ENCODE measurements around the gene CTNNBL1. TPM values are rescaled to one million over a fixed set of nuclear protein-coding genes. Genes with fewer than 3 reads are reported as not detected.
"Not testable (repeated sequence)": the region's sequence is repeated elsewhere in the genome, so short reads cannot be mapped to it uniquely, and the experiment has no call there.

CTNNBL1 gene
- polyA plus RNA-seq, 2 donors: 30.2 to 39.6 TPM

GRCh38 chr20:37722312-37722711, 28.5 kb downstream of the CTNNBL1 start:
- H3K4me1 ChIP-seq (ENCODE audit: control insufficient read depth in 2 of 2, insufficient read depth in 2 of 2, low read length in 1 of 2); H3K9me3 ChIP-seq (ENCODE audit: control insufficient read depth in 2 of 2, insufficient read depth in 1 of 2, low read depth in 1 of 2, low read length in 1 of 2); H3K36me3 ChIP-seq (ENCODE audit: control insufficient read depth in 2 of 2, insufficient read depth in 2 of 2, low read length in 1 of 2); H3K4me3 ChIP-seq (ENCODE audit: low read depth in 1 of 2, low read length in 2 of 2); H3K27me3 ChIP-seq (ENCODE audit: control insufficient read depth in 1 of 2, insufficient read depth in 2 of 2, low read length in 2 of 2); H3K27ac ChIP-seq (ENCODE audit: low read depth in 2 of 2, low read length in 1 of 2): not testable (repeated sequence)
- 97 to 98% methylated on average over 4 of the region's 4 CpGs for WGBS, 2 donors

GRCh38 chr20:37723668-37724067, 29.8 kb downstream of the CTNNBL1 start:
- no peaks in the 10 kb centered on the region for H3K9me3 ChIP-seq (ENCODE audit: control insufficient read depth in 2 of 2, insufficient read depth in 1 of 2, low read depth in 1 of 2, low read length in 1 of 2)
- H3K4me3 ChIP-seq (ENCODE audit: low read depth in 1 of 2, low read length in 2 of 2): no peak overlapping the region
- no peaks in the 10 kb centered on the region for H3K36me3 ChIP-seq (ENCODE audit: control insufficient read depth in 2 of 2, insufficient read depth in 2 of 2, low read length in 1 of 2)

GRCh38 chr20:37725165-37725564, 31.3 kb downstream of the CTNNBL1 start:
- Histone ChIP-seq H3K4me1 (ENCODE audit: control insufficient read depth in 2 of 2, insufficient read depth in 2 of 2, low read length in 1 of 2) (peaks cover 2 to 3% of the 10 kb centered on the region in 2 donors), H3K9me3 (ENCODE audit: control insufficient read depth in 2 of 2, insufficient read depth in 1 of 2, low read depth in 1 of 2, low read length in 1 of 2) (no peaks in the 10 kb centered on the region), H3K36me3 (ENCODE audit: control insufficient read depth in 2 of 2, insufficient read depth in 2 of 2, low read length in 1 of 2) (no peaks in the 10 kb centered on the region), H3K27ac (ENCODE audit: low read depth in 2 of 2, low read length in 1 of 2) (no peak overlapping the region), H3K27me3 (ENCODE audit: control insufficient read depth in 1 of 2, insufficient read depth in 2 of 2, low read length in 2 of 2) (no peaks in the 10 kb centered on the region), H3K4me3 (ENCODE audit: low read depth in 1 of 2, low read length in 2 of 2) (no peak overlapping the region)
- WGBS, 2 donors: 97% methylated on average over 7 of the region's 7 CpGs

More at GRCh38 chr20:37723668-37724067, 29.8 kb downstream of the CTNNBL1 start:
- peaks cover 2 to 3% of the 10 kb centered on the region in 2 donors for H3K4me1 ChIP-seq (ENCODE audit: control insufficient read depth in 2 of 2, insufficient read depth in 2 of 2, low read length in 1 of 2)
- H3K27ac ChIP-seq (ENCODE audit: low read depth in 2 of 2, low read length in 1 of 2): no peak overlapping the region
- H3K27me3 ChIP-seq (ENCODE audit: control insufficient read depth in 1 of 2, insufficient read depth in 2 of 2, low read length in 2 of 2): no peaks in the 10 kb centered on the region

GRCh38 chr20:37725855-37726254, 32.0 kb downstream of the CTNNBL1 start:
- H3K27ac ChIP-seq (ENCODE audit: low read depth in 2 of 2, low read length in 1 of 2): no peak overlapping the region
- WGBS, 2 donors: 93 to 94% methylated on average over 5 of the region's 5 CpGs
- peaks cover 2 to 3% of the 10 kb centered on the region in 2 donors for H3K4me1 ChIP-seq (ENCODE audit: control insufficient read depth in 2 of 2, insufficient read depth in 2 of 2, low read length in 1 of 2)

GRCh38 chr20:37726321-37726720, 32.5 kb downstream of the CTNNBL1 start:
- Histone ChIP-seq H3K27me3 (ENCODE audit: control insufficient read depth in 1 of 2, insufficient read depth in 2 of 2, low read length in 2 of 2) (no peaks in the 10 kb centered on the region), H3K36me3 (ENCODE audit: control insufficient read depth in 2 of 2, insufficient read depth in 2 of 2, low read length in 1 of 2) (no peaks in the 10 kb centered on the region), H3K27ac (ENCODE audit: low read depth in 2 of 2, low read length in 1 of 2) (no peak overlapping the region), H3K9me3 (ENCODE audit: control insufficient read depth in 2 of 2, insufficient read depth in 1 of 2, low read depth in 1 of 2, low read length in 1 of 2) (no peaks in the 10 kb centered on the region), H3K4me1 (ENCODE audit: control insufficient read depth in 2 of 2, insufficient read depth in 2 of 2, low read length in 1 of 2) (peaks cover 2 to 3% of the 10 kb centered on the region in 2 donors), H3K4me3 (ENCODE audit: low read depth in 1 of 2, low read length in 2 of 2) (no peak overlapping the region)

More at GRCh38 chr20:37725855-37726254, 32.0 kb downstream of the CTNNBL1 start:
- Histone ChIP-seq H3K36me3 (ENCODE audit: control insufficient read depth in 2 of 2, insufficient read depth in 2 of 2, low read length in 1 of 2) (no peaks in the 10 kb centered on the region), H3K9me3 (ENCODE audit: control insufficient read depth in 2 of 2, insufficient read depth in 1 of 2, low read depth in 1 of 2, low read length in 1 of 2) (no peaks in the 10 kb centered on the region), H3K4me3 (ENCODE audit: low read depth in 1 of 2, low read length in 2 of 2) (no peak overlapping the region), H3K27me3 (ENCODE audit: control insufficient read depth in 1 of 2, insufficient read depth in 2 of 2, low read length in 2 of 2) (no peaks in the 10 kb centered on the region)

GRCh38 chr20:37726971-37727956, 33.4 kb downstream of the CTNNBL1 start:
- Histone ChIP-seq H3K27ac (ENCODE audit: low read depth in 2 of 2, low read length in 1 of 2) (no peak overlapping the region), H3K36me3 (ENCODE audit: control insufficient read depth in 2 of 2, insufficient read depth in 2 of 2, low read length in 1 of 2) (no peaks in the 10 kb centered on the region), H3K4me1 (ENCODE audit: control insufficient read depth in 2 of 2, insufficient read depth in 2 of 2, low read length in 1 of 2) (peaks cover 2 to 3% of the 10 kb centered on the region in 2 donors), H3K9me3 (ENCODE audit: control insufficient read depth in 2 of 2, insufficient read depth in 1 of 2, low read depth in 1 of 2, low read length in 1 of 2) (no peaks in the 10 kb centered on the region), H3K27me3 (ENCODE audit: control insufficient read depth in 1 of 2, insufficient read depth in 2 of 2, low read length in 2 of 2) (no peaks in the 10 kb centered on the region), H3K4me3 (ENCODE audit: low read depth in 1 of 2, low read length in 2 of 2) (no peak overlapping the region)
- WGBS, 2 donors: 87% methylated on average over 7 of the region's 7 CpGs

- no peak overlapping the region for H3K27ac ChIP-seq (ENCODE audit: low read depth in 2 of 2, low read length in 1 of 2)
- no peaks in the 10 kb centered on the region for H3K36me3 ChIP-seq (ENCODE audit: control insufficient read depth in 2 of 2, insufficient read depth in 2 of 2, low read length in 1 of 2)
- H3K9me3 ChIP-seq (ENCODE audit: control insufficient read depth in 2 of 2, insufficient read depth in 1 of 2, low read depth in 1 of 2, low read length in 1 of 2): no peaks in the 10 kb centered on the region
- no peak overlapping the region for H3K4me3 ChIP-seq (ENCODE audit: low read depth in 1 of 2, low read length in 2 of 2)
- no peaks in the 10 kb centered on the region for H3K27me3 ChIP-seq (ENCODE audit: control insufficient read depth in 1 of 2, insufficient read depth in 2 of 2, low read length in 2 of 2)
- 72 to 81% methylated on average over 2 of the region's 2 CpGs for WGBS, 2 donors
- peaks cover 2 to 3% of the 10 kb centered on the region in 2 donors for H3K4me1 ChIP-seq (ENCODE audit: control insufficient read depth in 2 of 2, insufficient read depth in 2 of 2, low read length in 1 of 2)
Observed at GRCh38 chr20:37727957-37728634, 34.3 kb downstream of the CTNNBL1 start.

GRCh38 chr20:37728635-37728983, 34.8 kb downstream of the CTNNBL1 start:
- Histone ChIP-seq H3K27me3 (ENCODE audit: control insufficient read depth in 1 of 2, insufficient read depth in 2 of 2, low read length in 2 of 2) (no peaks in the 10 kb centered on the region), H3K4me3 (ENCODE audit: low read depth in 1 of 2, low read length in 2 of 2) (no peak overlapping the region), H3K9me3 (ENCODE audit: control insufficient read depth in 2 of 2, insufficient read depth in 1 of 2, low read depth in 1 of 2, low read length in 1 of 2) (no peaks in the 10 kb centered on the region), H3K27ac (ENCODE audit: low read depth in 2 of 2, low read length in 1 of 2) (no peak overlapping the region), H3K4me1 (ENCODE audit: control insufficient read depth in 2 of 2, insufficient read depth in 2 of 2, low read length in 1 of 2) (peaks cover 2 to 3% of the 10 kb centered on the region in 2 donors), H3K36me3 (ENCODE audit: control insufficient read depth in 2 of 2, insufficient read depth in 2 of 2, low read length in 1 of 2) (peaks cover 0 to 3% of the 10 kb centered on the region in 2 donors)
- 75 to 81% methylated on average over 2 of the region's 2 CpGs for WGBS, 2 donors

GRCh38 chr20:37729452-37729851, 35.6 kb downstream of the CTNNBL1 start:
- H3K27ac ChIP-seq (ENCODE audit: low read depth in 2 of 2, low read length in 1 of 2): no peak overlapping the region
- H3K4me1 ChIP-seq (ENCODE audit: control insufficient read depth in 2 of 2, insufficient read depth in 2 of 2, low read length in 1 of 2): peaks cover 2 to 3% of the 10 kb centered on the region in 2 donors
- WGBS, 2 donors: 55 to 60% methylated on average over 4 of the region's 4 CpGs
- peaks cover 0 to 6% of the 10 kb centered on the region in 2 donors for H3K36me3 ChIP-seq (ENCODE audit: control insufficient read depth in 2 of 2, insufficient read depth in 2 of 2, low read length in 1 of 2)
- H3K9me3 ChIP-seq (ENCODE audit: control insufficient read depth in 2 of 2, insufficient read depth in 1 of 2, low read depth in 1 of 2, low read length in 1 of 2): no peaks in the 10 kb centered on the region
- no peaks in the 10 kb centered on the region for H3K27me3 ChIP-seq (ENCODE audit: control insufficient read depth in 1 of 2, insufficient read depth in 2 of 2, low read length in 2 of 2)
- H3K4me3 ChIP-seq (ENCODE audit: low read depth in 1 of 2, low read length in 2 of 2): no peak overlapping the region

Measured in esophagus (tissue), 2 donors.